Aorta (tissue), 5 donors: ENCODE measurements around the gene MRGPRX2. TPM values are rescaled to one million over a fixed set of nuclear protein-coding genes. Genes with fewer than 3 reads are reported as not detected.

Source experiments
- ATAC-seq: fragments of 200-7000 bp; cut with Tn5 transposase; one replicate; pipeline ENCODE4 v1.9.1; 2022; ENCODE audit warnings: moderate library complexity; ENCODE audit not compliant: low FRiP score
- DNase-seq, 2 donors: peaks; one replicate each; pipeline ENCODE4 v3.0.0-alpha.2; 2020
- H3K27ac ChIP-seq, 2 donors: one replicate each; pipeline ENCODE4 v1.5.1; 2013; ENCODE audit warnings: low read length in 2 of 2, mild to moderate bottlenecking in 2 of 2, moderate library complexity in 2 of 2, control low read depth in 1 of 2, inconsistent platforms in 1 of 2, low read depth in 1 of 2
- H3K27me3 ChIP-seq, 2 donors: one replicate each; pipeline ENCODE4 v1.6.1; 2013; ENCODE audit warnings: control low read depth in 1 of 2, low read length in 1 of 2, mild to moderate bottlenecking in 1 of 2, moderate library complexity in 1 of 2; ENCODE audit not compliant: insufficient read depth in 2 of 2, control insufficient read depth in 1 of 2
- H3K36me3 ChIP-seq, 2 donors: one replicate each; pipeline ENCODE4 v1.6.1; 2013; ENCODE audit warnings: control low read depth in 1 of 2, low read length in 1 of 2, mild to moderate bottlenecking in 1 of 2; ENCODE audit not compliant: insufficient read depth in 2 of 2, control insufficient read depth in 1 of 2
- H3K4me1 ChIP-seq, 2 donors: one replicate each; pipeline ENCODE4 v1.6.1; 2013; ENCODE audit warnings: low read length in 2 of 2, control low read depth in 1 of 2, mild to moderate bottlenecking in 1 of 2, moderate library complexity in 1 of 2; ENCODE audit not compliant: insufficient read depth in 2 of 2, control insufficient read depth in 1 of 2
- H3K4me3 ChIP-seq, 2 donors: one replicate each; pipeline ENCODE4 v1.5.1; 2013; ENCODE audit warnings: low read length in 2 of 2, control low read depth in 1 of 2, mild to moderate bottlenecking in 1 of 2
- H3K9me3 ChIP-seq: one replicate; pipeline ENCODE4 v1.6.1; 2013; ENCODE audit warnings: mild to moderate bottlenecking, low read length; ENCODE audit not compliant: control insufficient read depth
- WGBS, 2 donors: extraction: QIAGEN DNeasy Blood & Tissue Kit; methylation state at CpG; one replicate each; pipeline ENCODE4 v1.1.7; 2013; 5-methylcytosine and 5-hydroxymethylcytosine counted together
- intact Hi-C, 2 donors: fragments of 100-400 bp; cut with DNase I; formaldehyde crosslinking; loops; one replicate each; pipeline versions ENCODE4 v1.14.2 to v1.15.0; 2022
- long read RNA-seq, 2 donors: library from polyadenylated mRNA; unstranded; transcript quantifications; one replicate each; pipeline ENCODE4 v2.0.0, GENCODE V29; 2020 to 2021
- polyA plus RNA-seq, 2 donors: library from polyadenylated mRNA; stranded (reverse); fragments of 200-250 nt; gene quantifications; one replicate each; pipeline ENCODE4 v1.2.3, GENCODE V29; 2013
- total RNA-seq, 2 donors: library from RNA; stranded (reverse); fragmentation: NEBNext Ultra II Directional; extraction: Animal tissue kit (Norgen Biotek cat#: 25700); gene quantifications; one replicate each; pipeline ENCODE4 v1.2.1, GENCODE V29; 2021
- donor health status: healthy with polysubstance abuse.
- donor health status: Bipolar disorder and iron deficiency.
- donor health status: DM: no; HTN: no; CAD: no.
- donor health status: DM: no; HTN: no; CAD: no.
- donor health status: DM: yes; HTN: yes; CAD: no.

MRGPRX2 gene
- total RNA-seq (not detected), polyA plus RNA-seq (not detected)
- long read RNA-seq, donor 1 = 0 reads
- long read RNA-seq, donor 2 = 0 reads

- no peak for ATAC-seq
- intact Hi-C loops = no loop called here
Measured at GRCh38 chr11:19060629-19061028, at the start of gene MRGPRX2. Gene MRGPRX2, minus strand, starts transcription at chr11:19060717. Its CDS starts 4,315 bp downstream, at chr11:19056402.

GRCh38 chr11:19110295-19110694, 49.8 kb upstream of the MRGPRX2 start:
- H3K4me3 ChIP-seq = no peak overlapping the region
- H3K4me1 ChIP-seq = no peaks in the 10 kb centered on the region
- no peak overlapping the region for H3K27ac ChIP-seq
- intact Hi-C loops = no loop called here
- H3K27me3 ChIP-seq = peaks cover 0 to 7% of the 10 kb centered on the region in 2 donors
- no peaks in the 10 kb centered on the region for H3K36me3 ChIP-seq
- no peak for DNase-seq
- WGBS, 2 donors = 80 to 87% methylated on average over 3 of the region's 3 CpGs
- no peaks in the 10 kb centered on the region for H3K9me3 ChIP-seq
- no peak for ATAC-seq

More at GRCh38 chr11:19060629-19061028, at the start of gene MRGPRX2:
- Histone ChIP-seq H3K4me1 (no peaks in the 10 kb centered on the region), H3K27ac (no peak within 1 kb of the TSS), H3K27me3 (no peaks in the 10 kb centered on the region), H3K9me3 (no peaks in the 10 kb centered on the region), H3K36me3 (no peaks in the 10 kb centered on the region), H3K4me3 (no peak within 1 kb of the TSS)
- no peak for DNase-seq
- WGBS, 2 donors = 63 to 70% methylated on average over 4 of the region's 4 CpGs

- H3K27me3 ChIP-seq = peaks cover 0 to 7% of the 10 kb centered on the region in 2 donors
- H3K27ac ChIP-seq = no peak overlapping the region
- no peaks in the 10 kb centered on the region for H3K36me3 ChIP-seq
- no peak for ATAC-seq
- intact Hi-C loops = no loop called here
- no peak overlapping the region for H3K4me3 ChIP-seq
- no peaks in the 10 kb centered on the region for H3K4me1 ChIP-seq
- WGBS, 2 donors = 98 to 100% methylated on average over 1 of the region's 1 CpG
- DNase-seq = no peak
- no peaks in the 10 kb centered on the region for H3K9me3 ChIP-seq
Measured at GRCh38 chr11:19107125-19107524, 46.6 kb upstream of the MRGPRX2 start.

- DNase-seq (no peak), ATAC-seq (no peak)
- H3K27me3 ChIP-seq = peaks cover 0 to 4% of the 10 kb centered on the region in 2 donors
- no peaks in the 10 kb centered on the region for H3K9me3 ChIP-seq
- H3K36me3 ChIP-seq = no peaks in the 10 kb centered on the region
- H3K27ac ChIP-seq = no peak overlapping the region
- WGBS, 2 donors = 54 to 60% methylated on average over 1 of the region's 1 CpG
- intact Hi-C loops = no loop called here
- H3K4me3 ChIP-seq = no peak overlapping the region
- no peaks in the 10 kb centered on the region for H3K4me1 ChIP-seq
Measured at GRCh38 chr11:19105011-19105410, 44.5 kb upstream of the MRGPRX2 start.

GRCh38 chr11:19102521-19102900, 42.0 kb upstream of the MRGPRX2 start:
- Histone ChIP-seq H3K4me3 (no peak overlapping the region), H3K4me1 (no peaks in the 10 kb centered on the region), H3K36me3 (no peaks in the 10 kb centered on the region), H3K9me3 (no peaks in the 10 kb centered on the region), H3K27me3 (peaks cover 0 to 3% of the 10 kb centered on the region in 2 donors), H3K27ac (no peak overlapping the region)
- ATAC-seq = no peak
- DNase-seq = no peak
- 69 to 82% methylated on average over 1 of the region's 1 CpG for WGBS, 2 donors
- intact Hi-C loops = no loop called here

GRCh38 chr11:19101796-19102520, 41.4 kb upstream of the MRGPRX2 start:
- Histone ChIP-seq H3K4me3 (no peak overlapping the region), H3K4me1 (no peaks in the 10 kb centered on the region), H3K36me3 (no peaks in the 10 kb centered on the region), H3K27me3 (peaks cover 0 to 3% of the 10 kb centered on the region in 2 donors), H3K27ac (no peak overlapping the region), H3K9me3 (no peaks in the 10 kb centered on the region)
- intact Hi-C loops = no loop called here
- WGBS, 2 donors = 30 to 39% methylated on average over 4 of the region's 4 CpGs
- ATAC-seq (no peak), DNase-seq (no peak)

- 64 to 73% methylated on average over 4 of the region's 4 CpGs for WGBS, 2 donors
- no peak for DNase-seq
- H3K36me3 ChIP-seq = no peaks in the 10 kb centered on the region
- peaks cover 0 to 3% of the 10 kb centered on the region in 2 donors for H3K27me3 ChIP-seq
- no peak for ATAC-seq
- no peak overlapping the region for H3K4me3 ChIP-seq
- peaks cover 3% of the 10 kb centered on the region for H3K9me3 ChIP-seq
- intact Hi-C loops = no loop called here
- H3K27ac ChIP-seq = no peak overlapping the region
- no peaks in the 10 kb centered on the region for H3K4me1 ChIP-seq
Measured at GRCh38 chr11:19100885-19101284, 40.4 kb upstream of the MRGPRX2 start.

GRCh38 chr11:19099093-19099492, 38.6 kb upstream of the MRGPRX2 start:
- intact Hi-C loops = no loop called here

GRCh38 chr11:19094859-19095258, 34.3 kb upstream of the MRGPRX2 start:
- H3K4me1 ChIP-seq = no peaks in the 10 kb centered on the region
- intact Hi-C loops = no loop called here
- WGBS, 2 donors = 21 to 28% methylated on average over 2 of the region's 2 CpGs
- H3K27ac ChIP-seq = no peak overlapping the region
- peaks cover 8% of the 10 kb centered on the region for H3K9me3 ChIP-seq
- peaks cover 0 to 6% of the 10 kb centered on the region in 2 donors for H3K27me3 ChIP-seq
- DNase-seq (no peak), ATAC-seq (no peak)
- H3K36me3 ChIP-seq = no peaks in the 10 kb centered on the region
- no peak overlapping the region for H3K4me3 ChIP-seq

More at GRCh38 chr11:19099093-19099492, 38.6 kb upstream of the MRGPRX2 start:
- Histone ChIP-seq H3K27me3 (peaks cover 0 to 3% of the 10 kb centered on the region in 2 donors), H3K27ac (no peak overlapping the region), H3K4me1 (no peaks in the 10 kb centered on the region), H3K9me3 (peaks cover 3% of the 10 kb centered on the region), H3K4me3 (no peak overlapping the region), H3K36me3 (no peaks in the 10 kb centered on the region)
- no peak for DNase-seq
- no peak for ATAC-seq
- WGBS, 2 donors = 72 to 80% methylated on average over 3 of the region's 3 CpGs
